ENCODE results near the gene FBXO38. TPM values are rescaled to one million over a fixed set of nuclear protein-coding genes. Genes with fewer than 3 reads are reported as not detected.

FBXO38 gene
- total and polyA plus RNA-seq, 9 of the 15 experiments (the other 6 are each of a cell fraction or from before 2014, with no cell fraction given): 7.4 to 39.4 (median 29.3) TPM

DNA sequence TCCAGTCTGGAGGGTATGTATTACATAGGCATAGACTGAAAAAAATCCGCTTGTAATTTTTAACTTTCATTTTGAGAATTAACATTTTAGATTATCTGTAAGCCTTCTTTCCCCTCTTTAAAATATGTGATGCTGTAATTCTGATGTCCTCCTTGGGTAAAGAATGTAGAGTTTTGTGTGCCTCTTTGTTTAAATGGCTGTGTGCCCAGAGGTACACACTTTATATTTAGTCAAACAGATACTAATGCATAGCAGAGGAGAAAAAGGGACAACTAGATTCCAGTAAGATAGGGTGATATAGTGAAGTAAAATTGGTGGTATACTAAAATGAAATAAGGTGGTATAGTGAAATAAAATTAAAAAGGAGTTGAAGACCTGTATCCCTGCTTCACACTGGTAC, 1.3 kb downstream of the FBXO38 start:
- CTCF ChIA-PET (ENCODE audit: low intra/inter-chr PET ratio): no interaction called here

GRCh38 chr5:148386041-148386440, 2.3 kb downstream of the FBXO38 start:
- DNase-seq (ENCODE audit: extremely low read depth in 1 of 4, low spot score in 3 of 4): no peak
- CTCF ChIA-PET (ENCODE audit: low intra/inter-chr PET ratio): no interaction called here
- 0 out of 2 replicates have a peak overlapping the region, but pooled peaks have one; percentile 15 for H3K4me2 ChIP-seq (ENCODE audit: insufficient read depth, low read length)
- no peak overlapping the region for H3K9ac ChIP-seq (ENCODE audit: insufficient read depth in 1 of 2, low read depth in 2 of 2, low read length in 2 of 2)
- WGBS (ENCODE audit: insufficient coverage, low coverage, missing lambda C conversion rate): 100% methylated on average over 1 of the region's 1 CpG
- no peak for ATAC-seq
- no peak overlapping the region for H3K27ac ChIP-seq (ENCODE audit: extremely low read depth, low read depth, low read length)
- no peaks in the 10 kb centered on the region for H3K9me1 ChIP-seq (ENCODE audit: control insufficient read depth, insufficient read depth, low read length)
- in situ Hi-C loops (cut with MboI): no loop called here
- BruUV-seq (replicated peaks): no TSS peak
- H3K9me3 ChIP-seq (replicated peaks; ENCODE audit: control insufficient read depth, insufficient read depth, low read depth, low read length): no peaks in the 10 kb centered on the region
- H2AFZ ChIP-seq (ENCODE audit: low read depth, low read length): no peak overlapping the region
- H4K20me1 ChIP-seq (replicated peaks; ENCODE audit: control insufficient read depth, insufficient read depth, low read length): no peaks in the 10 kb centered on the region; the same call in 1 of the 2 replicates
- no peak for FAIRE-seq
- H3K4me3 ChIP-seq: no peak overlapping the region
- intact Hi-C loops (cut with micrococcal nuclease): no loop called here
- H3K4me1 ChIP-seq (replicated peaks in 1 of 2; ENCODE audit: control insufficient read depth in 2 of 2, insufficient read depth in 2 of 2, low read length in 2 of 2): peaks cover 7 to 20% of the 10 kb centered on the region in 2 experiments; a peak in 3 of 5 replicates
- H3K27me3 ChIP-seq (ENCODE audit: control insufficient read depth in 2 of 2, insufficient read depth in 2 of 2, low read length in 2 of 2): no peaks in the 10 kb centered on the region
- peaks cover 57% of the 10 kb centered on the region for H3K79me2 ChIP-seq (ENCODE audit: control insufficient read depth, insufficient read depth, low read length)
- no peak for TF ChIP-seq THAP7 (CRISPR knock-in tag; IDR thresholded peaks at IDR 0.05)
- no peak for TF ChIP-seq SIX5 (IDR thresholded peaks at IDR 0.05; ENCODE audit: borderline replicate concordance in 1 of 2, insufficient read depth in 1 of 2, low read depth in 1 of 2, low read length in 2 of 2)
- TF ChIP-seq THRB (CRISPR knock-in tag; conservative IDR thresholded peaks at IDR 0.05): no peak
- no peak for TF ChIP-seq KDM1A (IDR thresholded peaks at IDR 0.05)
- no peak for TF ChIP-seq NFIX (CRISPR knock-in tag; IDR thresholded peaks at IDR 0.05; ENCODE audit: low read depth)
- TF ChIP-seq RBM39 (optimal IDR thresholded peaks at IDR 0.05; ENCODE audit: low read depth, low read length): no peak
- no peak for TF ChIP-seq PBX2 (CRISPR knock-in tag; IDR thresholded peaks at IDR 0.05; ENCODE audit: low read depth)
- no peak for TF ChIP-seq PBX2 (tag; conservative IDR thresholded peaks at IDR 0.05; ENCODE audit: low read depth)
- no peak for TF ChIP-seq POU5F1 (IDR thresholded peaks at IDR 0.05; ENCODE audit: borderline replicate concordance, low read depth, low read length, partially characterized antibody)
- POLR2A ChIA-PET: no interaction called here
- H3K36me3 ChIP-seq (ENCODE audit: control insufficient read depth, insufficient read depth, low read length): peaks cover 13% of the 10 kb centered on the region

More for the DNA sequence above, 1.3 kb downstream of the FBXO38 start:
- in situ Hi-C loops (cut with MboI): no loop called here
- 47% methylated on average over 1 of the region's 1 CpG for WGBS (ENCODE audit: insufficient coverage, low coverage, missing lambda C conversion rate)
- Histone ChIP-seq H2AFZ (ENCODE audit: low read depth, low read length) (no peak overlapping the region), H3K4me1 (replicated peaks in 1 of 2; ENCODE audit: control insufficient read depth in 2 of 2, insufficient read depth in 2 of 2, low read length in 2 of 2) (peaks cover 7 to 17% of the 10 kb centered on the region in 2 experiments; a peak in 3 of 5 replicates), H3K27ac (ENCODE audit: extremely low read depth, low read depth, low read length) (no peak overlapping the region), H3K4me2 (ENCODE audit: insufficient read depth, low read length) (peak overlapping the region; percentile 100), H3K79me2 (ENCODE audit: control insufficient read depth, insufficient read depth, low read length) (peaks cover 51% of the 10 kb centered on the region), H3K9ac (ENCODE audit: insufficient read depth in 1 of 2, low read depth in 2 of 2, low read length in 2 of 2) (peak overlapping the region in 1 of 2 experiments; percentile 98; a peak in 1 of 4 replicates), H3K9me1 (ENCODE audit: control insufficient read depth, insufficient read depth, low read length) (no peaks in the 10 kb centered on the region), H4K20me1 (replicated peaks; ENCODE audit: control insufficient read depth, insufficient read depth, low read length) (no peaks in the 10 kb centered on the region; the same call in 1 of the 2 replicates), H3K4me3 (peak overlapping the region; percentile 83; the same call in 1 of the 2 replicates), H3K9me3 (replicated peaks; ENCODE audit: control insufficient read depth, insufficient read depth, low read depth, low read length) (no peaks in the 10 kb centered on the region), H3K36me3 (ENCODE audit: control insufficient read depth, insufficient read depth, low read length) (peaks cover 13% of the 10 kb centered on the region), H3K27me3 (ENCODE audit: control insufficient read depth in 2 of 2, insufficient read depth in 2 of 2, low read length in 2 of 2) (no peaks in the 10 kb centered on the region)
- ATAC-seq: no peak
- intact Hi-C loops (cut with micrococcal nuclease): no loop called here
- no peak for FAIRE-seq
- TF ChIP-seq ZNF140 (CRISPR knock-in tag; IDR thresholded peaks at IDR 0.05): no peak
- DNase-seq (ENCODE audit: extremely low read depth in 1 of 4, low spot score in 3 of 4): no peak
- BruUV-seq (replicated peaks): no TSS peak
- POLR2A ChIA-PET: interaction anchor here (0.7 to 1.5 kb wide), 3 partner anchors 8 to 862 kb away, joined by 4 to 8 read pairs (median 4); no protein-coding TSS in a partner anchor

Measured in K562 (cell line).